C1 segment of cervical spinal cord (tissue), 14 donors: ENCODE measurements around the gene HOXB9.

Source experiments
- DNase-seq, 14 donors: peaks; one replicate each; lab custom pipeline; 2025; lab: John Stamatoyannopoulos, UW

The HOXB9 gene

GRCh38 chr17:48639982-48640857, 14.1 kb upstream of the HOXB9 start:
- DNase-seq: no peak

- DNase-seq: no peak
Measured at GRCh38 chr17:48639136-48639535, 13.0 kb upstream of the HOXB9 start.

- no peak for DNase-seq
Measured at GRCh38 chr17:48637323-48638260, 11.4 kb upstream of the HOXB9 start.

GRCh38 chr17:48636177-48637018, 10.2 kb upstream of the HOXB9 start:
- DNase-seq: peak in 3 of 14 donors; percentile 14 to 36 (median 34)

GRCh38 chr17:48634493-48635208, 8.5 kb upstream of the HOXB9 start:
- DNase-seq: no peak

GRCh38 chr17:48633266-48633677, 7.1 kb upstream of the HOXB9 start:
- DNase-seq: no peak

- DNase-seq: no peak
Measured at GRCh38 chr17:48632579-48633265, 6.6 kb upstream of the HOXB9 start.

GRCh38 chr17:48631693-48632578, 5.8 kb upstream of the HOXB9 start:
- DNase-seq: no peak

GRCh38 chr17:48630925-48631692, 5.0 kb upstream of the HOXB9 start:
- no peak for DNase-seq

GRCh38 chr17:48630009-48630924, 4.1 kb upstream of the HOXB9 start:
- no peak for DNase-seq

- DNase-seq: no peak
Measured at GRCh38 chr17:48629411-48629759, 3.2 kb upstream of the HOXB9 start.

- DNase-seq: no peak
Measured at GRCh38 chr17:48628649-48629410, 2.7 kb upstream of the HOXB9 start.

- DNase-seq: no peak
Measured at GRCh38 chr17:48627623-48628521, 1.7 kb upstream of the HOXB9 start.

GRCh38 chr17:48627118-48627597, 1.0 kb upstream of the HOXB9 start:
- no peak for DNase-seq

- DNase-seq: no peak
Measured at GRCh38 chr17:48625495-48626244, 488 bp downstream of the HOXB9 start.
